Activated CD8-positive, alpha-beta memory T cell treated with anti-CD3 and anti-CD28 coated beads for 4 hours (primary cell): Measurements from ENCODE around the gene PRR23E.

Experiments
- DNase-seq, 2 donors: peaks; one replicate each; pipeline ENCODE4 v3.0.0-alpha.2; 2020; ENCODE audit warnings: low read depth in 2 of 2

PRR23E gene

GRCh38 chr3:127165036-127165435, 27.9 kb upstream of the PRR23E start:
- DNase-seq = no peak

- DNase-seq = no peak
Observed at GRCh38 chr3:127165694-127166485, 27.0 kb upstream of the PRR23E start.

- no peak for DNase-seq
Observed at GRCh38 chr3:127166501-127167065, 26.3 kb upstream of the PRR23E start.

- DNase-seq = no peak
Observed at GRCh38 chr3:127167315-127168043, 25.5 kb upstream of the PRR23E start.

GRCh38 chr3:127168271-127168670, 24.7 kb upstream of the PRR23E start:
- no peak for DNase-seq

GRCh38 chr3:127170814-127171213, 22.1 kb upstream of the PRR23E start:
- DNase-seq = no peak

GRCh38 chr3:127171320-127171719, 21.6 kb upstream of the PRR23E start:
- DNase-seq = no peak

- no peak for DNase-seq
Observed at GRCh38 chr3:127171721-127172120, 21.2 kb upstream of the PRR23E start.

GRCh38 chr3:127172211-127172610, 20.7 kb upstream of the PRR23E start:
- no peak for DNase-seq

GRCh38 chr3:127172781-127173515, 20.0 kb upstream of the PRR23E start:
- DNase-seq = no peak

GRCh38 chr3:127173516-127174166, 19.3 kb upstream of the PRR23E start:
- DNase-seq = no peak

GRCh38 chr3:127174284-127174683, 18.6 kb upstream of the PRR23E start:
- DNase-seq = no peak

GRCh38 chr3:127174715-127175140, 18.2 kb upstream of the PRR23E start:
- no peak for DNase-seq

GRCh38 chr3:127175272-127175671, 17.7 kb upstream of the PRR23E start:
- DNase-seq = no peak

- no peak for DNase-seq
Observed at GRCh38 chr3:127177226-127177625, 15.7 kb upstream of the PRR23E start.

GRCh38 chr3:127180859-127181258, 12.1 kb upstream of the PRR23E start:
- no peak for DNase-seq

- DNase-seq = no peak
Observed at GRCh38 chr3:127182431-127182830, 10.5 kb upstream of the PRR23E start.

- DNase-seq = no peak
Observed at GRCh38 chr3:127182848-127183714, 9.8 kb upstream of the PRR23E start.

GRCh38 chr3:127183931-127184869, 8.7 kb upstream of the PRR23E start:
- no peak for DNase-seq

GRCh38 chr3:127184870-127185216, 8.1 kb upstream of the PRR23E start:
- no peak for DNase-seq
